HCT116 (cell line): ENCODE measurements around the gene LCN1. TPM values are rescaled to one million over a fixed set of nuclear protein-coding genes. Genes with fewer than 3 reads are reported as not detected.

ENCODE experiments used
- ATAC-seq: fragments of 200-7000 bp; cut with Tn5 transposase; 2 replicates; pipeline ENCODE4 v1.9.1; 2020; ENCODE audit warnings: mild to moderate bottlenecking, moderate library complexity
- BruUV-seq: library from RNA; stranded (reverse); fragments of 400-500 nt; replicated peaks from 2 replicates; lab custom pipeline; 2021; lab: Mats Ljungman, UMichigan
- CTCF ChIA-PET: fragments of 300-600 bp; sonication (Branson Sonifier 250); formaldehyde crosslinking; loops from one replicate; lab custom pipeline; 2021; ENCODE audit warnings: antibody characterized with exemption; lab: Charles Lee
- POLR2A ChIA-PET: fragments of 300-600, 350-600 bp; sonication (Branson Sonifier 250); formaldehyde crosslinking; loops from one replicate; lab custom pipeline; 2021; ENCODE audit warnings: antibody characterized with exemption; lab: Charles Lee
- RAD21 ChIA-PET, 2 experiments: fragments of 300-600 bp; sonication (Branson Sonifier 250); formaldehyde crosslinking; loops; one replicate each; lab custom pipeline; 2023; ENCODE audit warnings: low total read pairs in 2 of 2; ENCODE audit not compliant: uncharacterized antibody in 2 of 2, unreplicated experiment in 2 of 2, low non-redundant PET in 1 of 2; lab: Charles Lee
- DNase-seq: peaks from one replicate; pipeline ENCODE4 v3.0.0-alpha.2; 2010; ENCODE audit warnings: low read depth, low spot score
- H2AFZ ChIP-seq: fragments of 200-600 bp; shearing (Covaris generic), sonication (generic); 2 replicates; pipeline ENCODE4 v1.6.1; 2017; ENCODE audit warnings: low read depth, mixed run types, mixed read lengths, antibody characterized with exemption, low read length; ENCODE audit not compliant: poor library complexity, severe bottlenecking
- H3K27ac ChIP-seq: 2 replicates; pipeline ENCODE4 v1.5.1; 2012; ENCODE audit warnings: low read depth, low read length
- H3K27me3 ChIP-seq: fragments of 200-600 bp; sonication (generic); 2 replicates; pipeline ENCODE4 v1.6.1; 2016; ENCODE audit warnings: mixed run types, low read length, mixed read lengths; ENCODE audit not compliant: insufficient read depth
- H3K36me3 ChIP-seq, 2 experiments: fragments of 200-500 bp in 1 of 2; fragments of 200-600 bp in 1 of 2; sonication (Bioruptor generic) in 1 of 2; sonication (generic) in 1 of 2; 2 replicates each; pipeline versions ENCODE4 v1.5.1 to v1.6.1; 2014 to 2016; ENCODE audit warnings: low read length in 2 of 2, inconsistent platforms in 1 of 2, mixed read lengths in 1 of 2, mixed run types in 1 of 2; ENCODE audit not compliant: insufficient read depth in 2 of 2, control insufficient read depth in 1 of 2
- H3K4me1 ChIP-seq, 2 experiments: fragments of 200-600 bp in 1 of 2; sonication (generic) in 1 of 2; 2 replicates each; pipeline versions ENCODE4 v1.5.1 to v1.6.1; 2012 to 2017; ENCODE audit warnings: low read length in 2 of 2, inconsistent platforms in 1 of 2, mild to moderate bottlenecking in 1 of 2, mixed read lengths in 1 of 2, mixed run types in 1 of 2, moderate library complexity in 1 of 2; ENCODE audit not compliant: insufficient read depth in 2 of 2, control insufficient read depth in 1 of 2
- H3K4me2 ChIP-seq: fragments of 200-600 bp; sonication (generic); 2 replicates; pipeline ENCODE4 v1.6.1; 2017; ENCODE audit warnings: mixed run types, low read length, mixed read lengths
- H3K4me3 ChIP-seq, 2 experiments: fragments of 200-600 bp in 1 of 2; sonication (generic) in 1 of 2; replicated peaks in 1 of 2; 2 replicates each; pipeline ENCODE4 v1.5.1; 2011 to 2016; ENCODE audit warnings: low read length in 2 of 2, control low read depth in 1 of 2, low read depth in 1 of 2, mild to moderate bottlenecking in 1 of 2, mixed read lengths in 1 of 2, mixed run types in 1 of 2
- H3K79me2 ChIP-seq: fragments of 200-600 bp; sonication (generic); 2 replicates; pipeline ENCODE4 v1.6.1; 2017; ENCODE audit warnings: mild to moderate bottlenecking, mixed run types, low read length, moderate library complexity, mixed read lengths; ENCODE audit not compliant: insufficient read depth
- H3K9ac ChIP-seq: fragments of 200-600 bp; sonication (generic); 2 replicates; pipeline ENCODE4 v1.6.1; 2016; ENCODE audit warnings: low read length, mixed read lengths
- H3K9me2 ChIP-seq: fragments of 200-600 bp; sonication (generic), shearing (Covaris generic); 2 replicates; pipeline ENCODE4 v1.6.1; 2017; ENCODE audit warnings: mixed run types, mild to moderate bottlenecking, moderate library complexity; ENCODE audit not compliant: insufficient read depth
- H3K9me3 ChIP-seq, 2 experiments: fragments of 200-500 bp in 1 of 2; fragments of 200-600 bp in 1 of 2; sonication (Bioruptor generic) in 1 of 2; sonication (generic) in 1 of 2; 2 replicates each; pipeline ENCODE4 v1.6.1; 2014 to 2017; ENCODE audit warnings: low read length in 2 of 2, mixed read lengths in 2 of 2, inconsistent platforms in 1 of 2, low read depth in 1 of 2, mild to moderate bottlenecking in 1 of 2, mixed run types in 1 of 2, moderate library complexity in 1 of 2; ENCODE audit not compliant: control insufficient read depth in 1 of 2, insufficient read depth in 1 of 2
- H4K20me1 ChIP-seq: fragments of 200-600 bp; sonication (generic), shearing (Covaris generic); 2 replicates; pipeline ENCODE4 v1.6.1; 2017; ENCODE audit warnings: mixed run types, mild to moderate bottlenecking, moderate library complexity; ENCODE audit not compliant: insufficient read depth
- CBX3 ChIP-seq: IDR thresholded peaks from 2 replicates; pipeline ENCODE4 v1.6.1; 2012; ENCODE audit warnings: low read depth
- CEBPB ChIP-seq: IDR thresholded peaks from 2 replicates; pipeline ENCODE4 v1.6.1; 2012; ENCODE audit warnings: low read depth
- EGR1 ChIP-seq: IDR thresholded peaks from 2 replicates; pipeline ENCODE4 v1.6.1; 2012; ENCODE audit warnings: low read depth
- EZH2 ChIP-seq: fragments of 200-600 bp; sonication (generic); IDR thresholded peaks from 2 replicates; pipeline ENCODE4 v1.6.1; 2017; ENCODE audit warnings: antibody characterized with exemption, mixed run types
- JUND ChIP-seq: IDR thresholded peaks from 2 replicates; pipeline ENCODE4 v1.6.1; 2012
- POLR2A ChIP-seq: IDR thresholded peaks from 2 replicates; pipeline ENCODE4 v1.7.0; 2011; ENCODE audit warnings: borderline replicate concordance; ENCODE audit not compliant: insufficient read depth, insufficient read length; ENCODE audit errors: extremely low read depth
- POLR2AphosphoS5 ChIP-seq: IDR thresholded peaks from 2 replicates; pipeline ENCODE4 v1.6.1; 2011; ENCODE audit warnings: mild to moderate bottlenecking, low read depth, low read length, moderate library complexity
- SIN3A ChIP-seq: IDR thresholded peaks from 2 replicates; pipeline ENCODE4 v1.6.1; 2012; ENCODE audit warnings: low read depth
- YY1 ChIP-seq: IDR thresholded peaks from 2 replicates; pipeline ENCODE4 v1.6.1; 2011; ENCODE audit warnings: low read length, low read depth, moderate library complexity, mild to moderate bottlenecking; ENCODE audit not compliant: insufficient replicate concordance; ENCODE audit errors: extremely low read depth
- ZFX ChIP-seq: fragments of 450-650 bp; IDR thresholded peaks from 2 replicates; pipeline ENCODE4 v1.6.1; 2017
- intact Hi-C: fragments of 100-400 bp; cut with micrococcal nuclease; formaldehyde crosslinking; loops from 2 replicates; pipeline ENCODE4 v1.10.0; 2022
- total RNA-seq: library from RNA; stranded (reverse); gene quantifications from one replicate; pipeline ENCODE4 v1.2.1, GENCODE V29; 2021; ENCODE audit not compliant: unreplicated experiment
- TF ChIP-seq, protein P1 (sequence below): IDR thresholded peaks from 2 replicates; pipeline ENCODE4 v1.6.1; 2011; ENCODE audit warnings: mild to moderate bottlenecking, low read length, moderate library complexity; ENCODE audit not compliant: insufficient replicate concordance; ENCODE audit errors: extremely low read depth
- TF ChIP-seq, protein P2 (sequence below): IDR thresholded peaks from 2 replicates; pipeline ENCODE4 v1.6.1; 2012
- TF ChIP-seq, protein P3 (sequence below): IDR thresholded peaks from 2 replicates; pipeline ENCODE4 v1.6.1; 2012; ENCODE audit warnings: low read depth
- TF ChIP-seq, protein P4 (sequence below): IDR thresholded peaks from 2 replicates; pipeline ENCODE4 v1.6.1; 2012

LCN1 gene
- total RNA-seq, 1 experiment from 2014 or later: not detected

DNA sequence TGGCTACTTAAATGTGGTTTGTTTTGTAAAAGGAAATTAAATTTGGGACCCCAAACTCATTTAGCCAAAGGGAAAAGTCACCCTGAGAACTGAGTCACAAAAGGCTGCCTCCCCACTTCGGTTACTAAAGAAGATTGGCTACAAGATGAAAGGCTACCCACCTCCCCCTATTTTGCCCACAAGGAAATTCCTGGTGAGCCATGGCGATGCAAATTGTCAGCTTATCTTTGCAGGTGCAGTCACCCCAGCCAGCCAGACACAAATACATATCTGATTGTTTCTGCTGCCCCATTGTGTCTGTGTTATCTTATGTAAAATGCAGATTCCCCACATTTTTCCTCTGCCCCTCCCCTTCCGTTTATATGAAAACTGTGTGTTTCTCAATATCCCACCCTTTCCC is 49.2 kb downstream of the LCN1 start:
- ChIA-PET CTCF (no interaction called here), RAD21 (no interaction called here), POLR2A (no interaction called here)
- Histone ChIP-seq H3K27me3 (peaks cover 38% of the 10 kb centered on the region), H3K27ac (no peak overlapping the region), H3K4me3 (no peak overlapping the region), H3K9me3 (peaks cover 7% of the 10 kb centered on the region in 2 experiments; a peak in 2 of 4 replicates), H3K36me3 (no peaks in the 10 kb centered on the region), H2AFZ (no peak overlapping the region), H3K9ac (no peak overlapping the region), H3K4me1 (no peaks in the 10 kb centered on the region), H3K79me2 (no peaks in the 10 kb centered on the region), H4K20me1 (no peaks in the 10 kb centered on the region), H3K4me2 (no peak overlapping the region), H3K9me2 (no peaks in the 10 kb centered on the region)
- no peak for DNase-seq
- BruUV-seq: no TSS peak
- TF ChIP-seq EZH2 (no peak), CEBPB (no peak), POLR2AphosphoS5 (no peak), YY1 (no peak), CBX3 (no peak), EGR1 (no peak), JUND (no peak), SIN3A (no peak), POLR2A (no peak), ZFX (no peak)
- TF ChIP-seq, protein P1, sequence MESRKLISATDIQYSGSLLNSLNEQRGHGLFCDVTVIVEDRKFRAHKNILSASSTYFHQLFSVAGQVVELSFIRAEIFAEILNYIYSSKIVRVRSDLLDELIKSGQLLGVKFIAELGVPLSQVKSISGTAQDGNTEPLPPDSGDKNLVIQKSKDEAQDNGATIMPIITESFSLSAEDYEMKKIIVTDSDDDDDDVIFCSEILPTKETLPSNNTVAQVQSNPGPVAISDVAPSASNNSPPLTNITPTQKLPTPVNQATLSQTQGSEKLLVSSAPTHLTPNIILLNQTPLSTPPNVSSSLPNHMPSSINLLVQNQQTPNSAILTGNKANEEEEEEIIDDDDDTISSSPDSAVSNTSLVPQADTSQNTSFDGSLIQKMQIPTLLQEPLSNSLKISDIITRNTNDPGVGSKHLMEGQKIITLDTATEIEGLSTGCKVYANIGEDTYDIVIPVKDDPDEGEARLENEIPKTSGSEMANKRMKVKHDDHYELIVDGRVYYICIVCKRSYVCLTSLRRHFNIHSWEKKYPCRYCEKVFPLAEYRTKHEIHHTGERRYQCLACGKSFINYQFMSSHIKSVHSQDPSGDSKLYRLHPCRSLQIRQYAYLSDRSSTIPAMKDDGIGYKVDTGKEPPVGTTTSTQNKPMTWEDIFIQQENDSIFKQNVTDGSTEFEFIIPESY: no peak
- TF ChIP-seq, protein P2, sequence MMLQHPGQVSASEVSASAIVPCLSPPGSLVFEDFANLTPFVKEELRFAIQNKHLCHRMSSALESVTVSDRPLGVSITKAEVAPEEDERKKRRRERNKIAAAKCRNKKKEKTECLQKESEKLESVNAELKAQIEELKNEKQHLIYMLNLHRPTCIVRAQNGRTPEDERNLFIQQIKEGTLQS: no peak
- TF ChIP-seq, protein P3, sequence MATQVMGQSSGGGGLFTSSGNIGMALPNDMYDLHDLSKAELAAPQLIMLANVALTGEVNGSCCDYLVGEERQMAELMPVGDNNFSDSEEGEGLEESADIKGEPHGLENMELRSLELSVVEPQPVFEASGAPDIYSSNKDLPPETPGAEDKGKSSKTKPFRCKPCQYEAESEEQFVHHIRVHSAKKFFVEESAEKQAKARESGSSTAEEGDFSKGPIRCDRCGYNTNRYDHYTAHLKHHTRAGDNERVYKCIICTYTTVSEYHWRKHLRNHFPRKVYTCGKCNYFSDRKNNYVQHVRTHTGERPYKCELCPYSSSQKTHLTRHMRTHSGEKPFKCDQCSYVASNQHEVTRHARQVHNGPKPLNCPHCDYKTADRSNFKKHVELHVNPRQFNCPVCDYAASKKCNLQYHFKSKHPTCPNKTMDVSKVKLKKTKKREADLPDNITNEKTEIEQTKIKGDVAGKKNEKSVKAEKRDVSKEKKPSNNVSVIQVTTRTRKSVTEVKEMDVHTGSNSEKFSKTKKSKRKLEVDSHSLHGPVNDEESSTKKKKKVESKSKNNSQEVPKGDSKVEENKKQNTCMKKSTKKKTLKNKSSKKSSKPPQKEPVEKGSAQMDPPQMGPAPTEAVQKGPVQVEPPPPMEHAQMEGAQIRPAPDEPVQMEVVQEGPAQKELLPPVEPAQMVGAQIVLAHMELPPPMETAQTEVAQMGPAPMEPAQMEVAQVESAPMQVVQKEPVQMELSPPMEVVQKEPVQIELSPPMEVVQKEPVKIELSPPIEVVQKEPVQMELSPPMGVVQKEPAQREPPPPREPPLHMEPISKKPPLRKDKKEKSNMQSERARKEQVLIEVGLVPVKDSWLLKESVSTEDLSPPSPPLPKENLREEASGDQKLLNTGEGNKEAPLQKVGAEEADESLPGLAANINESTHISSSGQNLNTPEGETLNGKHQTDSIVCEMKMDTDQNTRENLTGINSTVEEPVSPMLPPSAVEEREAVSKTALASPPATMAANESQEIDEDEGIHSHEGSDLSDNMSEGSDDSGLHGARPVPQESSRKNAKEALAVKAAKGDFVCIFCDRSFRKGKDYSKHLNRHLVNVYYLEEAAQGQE: no peak
- TF ChIP-seq, protein P4, sequence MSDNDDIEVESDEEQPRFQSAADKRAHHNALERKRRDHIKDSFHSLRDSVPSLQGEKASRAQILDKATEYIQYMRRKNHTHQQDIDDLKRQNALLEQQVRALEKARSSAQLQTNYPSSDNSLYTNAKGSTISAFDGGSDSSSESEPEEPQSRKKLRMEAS: no peak
- intact Hi-C loops: no loop called here
- no peak for ATAC-seq
